HepG2 (cell line): Measurements from ENCODE around the gene FAHD1. TPM values are rescaled to one million over a fixed set of nuclear protein-coding genes. Genes with fewer than 3 reads are reported as not detected.
A peak's percentile ranks its signal among the peaks of the same experiment; 100 is the strongest.

Experiments
- FIP1L1 ChIP-seq: fragments of 200-400 bp; formaldehyde crosslinking; IDR thresholded peaks from 2 replicates; pipeline ENCODE4 v1.6.1; 2018; ENCODE audit warnings: low read depth, mild to moderate bottlenecking, low read length, moderate library complexity, borderline replicate concordance; ENCODE audit not compliant: insufficient read depth
- FOXP1 ChIP-seq, 2 experiments: fragments of 450-650 bp in 1 of 2; IDR thresholded peaks; 2 replicates each; pipeline ENCODE4 v1.6.1; 2017 to 2018; ENCODE audit warnings: antibody characterized with exemption in 1 of 2
- IKZF4 ChIP-seq: sonication (generic); formaldehyde crosslinking; IDR thresholded peaks from 2 replicates; pipeline ENCODE4 v1.5.1; 2020; ENCODE audit warnings: borderline replicate concordance, mild to moderate bottlenecking, low read depth, missing genetic modification reagents; ENCODE audit errors: not compliant biosample characterization
- ISX ChIP-seq: sonication (generic); formaldehyde crosslinking; conservative IDR thresholded peaks from 2 replicates; pipeline ENCODE4 v1.5.0; 2020; ENCODE audit warnings: missing genetic modification reagents
- MXD4 ChIP-seq: IDR thresholded peaks from 2 replicates; pipeline ENCODE4 v1.6.1; 2016; ENCODE audit warnings: mild to moderate bottlenecking, missing biosample characterization, missing genetic modification reagents
- PRMT3 ChIP-seq: sonication (generic); formaldehyde crosslinking; IDR thresholded peaks from 2 replicates; pipeline ENCODE4 v1.8.1; 2022; ENCODE audit warnings: low read depth, mild to moderate bottlenecking, moderate library complexity, missing genetic modification reagents, borderline replicate concordance
- REXO4 ChIP-seq: sonication (generic); formaldehyde crosslinking; IDR thresholded peaks from 2 replicates; pipeline ENCODE4 v1.8.0; 2022; ENCODE audit warnings: missing genetic modification reagents, mild to moderate bottlenecking, borderline replicate concordance
- SALL2 ChIP-seq: sonication (generic); formaldehyde crosslinking; IDR thresholded peaks from 2 replicates; pipeline ENCODE4 v1.8.1; 2023; ENCODE audit warnings: mild to moderate bottlenecking, missing genetic modification reagents, inconsistent platforms
- YEATS2 ChIP-seq: sonication (generic); formaldehyde crosslinking; IDR thresholded peaks from 2 replicates; pipeline ENCODE4 v1.4.0; 2020; ENCODE audit warnings: missing genetic modification reagents, borderline replicate concordance
- ZFAT ChIP-seq: sonication (generic); formaldehyde crosslinking; conservative IDR thresholded peaks from 2 replicates; pipeline ENCODE4 v1.8.1; 2023; ENCODE audit warnings: missing genetic modification reagents, inconsistent platforms
- ZNF333 ChIP-seq: sonication (generic); formaldehyde crosslinking; IDR thresholded peaks from 2 replicates; pipeline ENCODE4 v1.4.0; 2020; ENCODE audit warnings: mild to moderate bottlenecking, missing genetic modification reagents, borderline replicate concordance
- ZNF44 ChIP-seq: sonication (generic); formaldehyde crosslinking; IDR thresholded peaks from 2 replicates; pipeline ENCODE4 v1.5.1; 2020; ENCODE audit warnings: mild to moderate bottlenecking, missing genetic modification reagents
- ZNF441 ChIP-seq: sonication (generic); formaldehyde crosslinking; IDR thresholded peaks from 2 replicates; pipeline ENCODE4 v1.7.0; 2021; ENCODE audit warnings: missing genetic modification reagents, borderline replicate concordance
- ZNF550 ChIP-seq: sonication (generic); formaldehyde crosslinking; IDR thresholded peaks from 2 replicates; pipeline ENCODE4 v1.4.0; 2020; ENCODE audit warnings: mild to moderate bottlenecking, missing genetic modification reagents, borderline replicate concordance
- ZNF720 ChIP-seq: sonication (generic); formaldehyde crosslinking; IDR thresholded peaks from 2 replicates; pipeline ENCODE4 v1.4.0; 2020; ENCODE audit warnings: missing genetic modification reagents
- ZSCAN22 ChIP-seq: sonication (generic); formaldehyde crosslinking; IDR thresholded peaks from 2 replicates; pipeline ENCODE4 v1.4.0; 2020; ENCODE audit warnings: mild to moderate bottlenecking, missing genetic modification reagents
- polyA plus RNA-seq, 8 experiments: library from polyadenylated mRNA; depleted of rRNA in 3 of 8; stranded (reverse) in 7 of 8; unstranded in 1 of 8; fragments of >200 nt; fragmentation: Illumina TruSeq in 4 of 8; extraction: Trizol in 4 of 8; gene quantifications; 2 replicates each; pipeline versions ENCODE4 v1.2.1 to v1.2.3, GENCODE V29; 2011 to 2016; ENCODE audit warnings: low read depth in 4 of 8, missing spikeins in 1 of 8, mixed read lengths in 1 of 8; ENCODE audit not compliant: insufficient read depth in 1 of 8
- total RNA-seq, 5 experiments: library from RNA; depleted of rRNA; stranded (reverse); fragments of >200 nt; fragmentation: Illumina TruSeq; extraction: Trizol; gene quantifications; 2 replicates each; pipeline ENCODE4 v1.2.3, GENCODE V29; 2016; ENCODE audit warnings: low read depth in 1 of 5
- TF ChIP-seq, protein P1 (sequence below): sonication (generic); formaldehyde crosslinking; IDR thresholded peaks from 2 replicates; pipeline ENCODE4 v1.5.0; 2020; ENCODE audit warnings: mild to moderate bottlenecking, low read depth, missing genetic modification reagents, borderline replicate concordance
- TF ChIP-seq, protein P2 (sequence below): sonication (generic); formaldehyde crosslinking; IDR thresholded peaks from 2 replicates; pipeline ENCODE4; 2020; ENCODE audit warnings: missing genetic modification reagents, mild to moderate bottlenecking, borderline replicate concordance
- TF ChIP-seq, protein P3 (sequence below): sonication (generic); formaldehyde crosslinking; IDR thresholded peaks from 2 replicates; pipeline ENCODE4 v1.5.0; 2020; ENCODE audit warnings: missing genetic modification reagents, mild to moderate bottlenecking, borderline replicate concordance
- TF ChIP-seq, protein P4 (sequence below): sonication (generic); formaldehyde crosslinking; IDR thresholded peaks from 2 replicates; pipeline ENCODE4 v1.8.1; 2023; ENCODE audit warnings: mild to moderate bottlenecking, moderate library complexity, missing genetic modification reagents
- TF ChIP-seq, protein P5 (sequence below): sonication (generic); formaldehyde crosslinking; IDR thresholded peaks from 2 replicates; pipeline ENCODE4 v1.9.0; 2021; ENCODE audit warnings: missing genetic modification reagents, borderline replicate concordance

FAHD1 gene
- total and polyA plus RNA-seq, 2 of the 13 experiments (the other 11 are each of a cell fraction or from before 2014, with no cell fraction given), result 39.0 to 45.3 TPM

DNA sequence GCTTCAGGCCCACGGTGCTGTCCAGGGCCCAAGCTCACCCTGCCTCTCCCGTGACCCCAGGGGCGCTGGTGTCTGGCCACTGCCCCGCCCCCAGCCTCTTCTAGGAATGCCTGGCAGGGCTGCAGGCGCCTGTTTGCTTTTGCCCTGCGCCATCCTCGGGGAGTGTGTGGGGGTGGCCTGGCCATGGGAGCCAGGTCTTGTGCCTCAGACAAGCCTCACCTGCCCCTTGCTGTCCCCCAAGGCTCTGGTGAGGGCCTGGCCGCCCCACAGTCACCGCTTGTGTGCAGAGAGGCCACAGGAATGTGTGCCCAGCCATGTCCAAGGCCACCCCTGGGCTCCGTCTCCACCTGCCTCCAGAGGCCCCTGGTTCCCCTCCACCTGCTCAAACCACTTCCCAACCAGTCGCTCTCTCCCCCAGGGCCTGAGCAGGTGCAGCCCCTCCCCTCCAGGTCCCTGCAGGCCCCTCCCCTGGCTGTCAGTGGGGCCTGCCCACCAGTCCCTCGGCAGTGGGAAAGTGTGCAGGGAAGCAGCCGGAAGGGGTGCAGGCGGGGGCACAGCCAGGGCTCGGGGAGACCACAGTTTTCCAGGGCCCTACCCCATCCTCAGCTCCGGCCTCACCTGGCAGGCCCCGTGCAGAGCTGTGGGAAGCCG is 32.7 kb upstream of the FAHD1 start (continued):
- no peak for TF ChIP-seq IKZF4 (CRISPR knock-in tag)
- TF ChIP-seq ZFAT (CRISPR knock-in tag), result no peak
- TF ChIP-seq YEATS2 (CRISPR knock-in tag), result no peak
- 0 out of 2 replicates have a peak, but pooled peaks have one; percentile 82 for TF ChIP-seq ZNF333 (CRISPR knock-in tag)
- no peak for TF ChIP-seq ISX (CRISPR knock-in tag)
- no peak for TF ChIP-seq FOXP1 (IDR thresholded peaks at IDR 0.05)
- 0 out of 2 replicates have a peak, but pooled peaks have one; percentile 14 for TF ChIP-seq FOXP1 (CRISPR knock-in tag; IDR thresholded peaks at IDR 0.05)
- TF ChIP-seq, protein P1, sequence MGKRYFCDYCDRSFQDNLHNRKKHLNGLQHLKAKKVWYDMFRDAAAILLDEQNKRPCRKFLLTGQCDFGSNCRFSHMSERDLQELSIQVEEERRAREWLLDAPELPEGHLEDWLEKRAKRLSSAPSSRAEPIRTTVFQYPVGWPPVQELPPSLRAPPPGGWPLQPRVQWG, result no peak
- TF ChIP-seq ZNF720 (CRISPR knock-in tag), result no peak
- TF ChIP-seq, protein P2, sequence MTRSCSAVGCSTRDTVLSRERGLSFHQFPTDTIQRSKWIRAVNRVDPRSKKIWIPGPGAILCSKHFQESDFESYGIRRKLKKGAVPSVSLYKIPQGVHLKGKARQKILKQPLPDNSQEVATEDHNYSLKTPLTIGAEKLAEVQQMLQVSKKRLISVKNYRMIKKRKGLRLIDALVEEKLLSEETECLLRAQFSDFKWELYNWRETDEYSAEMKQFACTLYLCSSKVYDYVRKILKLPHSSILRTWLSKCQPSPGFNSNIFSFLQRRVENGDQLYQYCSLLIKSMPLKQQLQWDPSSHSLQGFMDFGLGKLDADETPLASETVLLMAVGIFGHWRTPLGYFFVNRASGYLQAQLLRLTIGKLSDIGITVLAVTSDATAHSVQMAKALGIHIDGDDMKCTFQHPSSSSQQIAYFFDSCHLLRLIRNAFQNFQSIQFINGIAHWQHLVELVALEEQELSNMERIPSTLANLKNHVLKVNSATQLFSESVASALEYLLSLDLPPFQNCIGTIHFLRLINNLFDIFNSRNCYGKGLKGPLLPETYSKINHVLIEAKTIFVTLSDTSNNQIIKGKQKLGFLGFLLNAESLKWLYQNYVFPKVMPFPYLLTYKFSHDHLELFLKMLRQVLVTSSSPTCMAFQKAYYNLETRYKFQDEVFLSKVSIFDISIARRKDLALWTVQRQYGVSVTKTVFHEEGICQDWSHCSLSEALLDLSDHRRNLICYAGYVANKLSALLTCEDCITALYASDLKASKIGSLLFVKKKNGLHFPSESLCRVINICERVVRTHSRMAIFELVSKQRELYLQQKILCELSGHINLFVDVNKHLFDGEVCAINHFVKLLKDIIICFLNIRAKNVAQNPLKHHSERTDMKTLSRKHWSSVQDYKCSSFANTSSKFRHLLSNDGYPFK, result no peak
- no peak for TF ChIP-seq ZNF44 (CRISPR knock-in tag)
- TF ChIP-seq REXO4 (CRISPR knock-in tag), result no peak
- TF ChIP-seq ZNF550 (CRISPR knock-in tag), result no peak
- TF ChIP-seq, protein P3, sequence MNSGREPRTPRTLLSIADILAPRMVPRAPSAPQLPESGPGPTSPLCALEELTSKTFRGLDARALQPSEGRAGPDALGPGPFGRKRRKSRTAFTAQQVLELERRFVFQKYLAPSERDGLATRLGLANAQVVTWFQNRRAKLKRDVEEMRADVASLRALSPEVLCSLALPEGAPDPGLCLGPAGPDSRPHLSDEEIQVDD (CRISPR knock-in tag), result no peak
- no peak for TF ChIP-seq FIP1L1
- TF ChIP-seq, protein P4, sequence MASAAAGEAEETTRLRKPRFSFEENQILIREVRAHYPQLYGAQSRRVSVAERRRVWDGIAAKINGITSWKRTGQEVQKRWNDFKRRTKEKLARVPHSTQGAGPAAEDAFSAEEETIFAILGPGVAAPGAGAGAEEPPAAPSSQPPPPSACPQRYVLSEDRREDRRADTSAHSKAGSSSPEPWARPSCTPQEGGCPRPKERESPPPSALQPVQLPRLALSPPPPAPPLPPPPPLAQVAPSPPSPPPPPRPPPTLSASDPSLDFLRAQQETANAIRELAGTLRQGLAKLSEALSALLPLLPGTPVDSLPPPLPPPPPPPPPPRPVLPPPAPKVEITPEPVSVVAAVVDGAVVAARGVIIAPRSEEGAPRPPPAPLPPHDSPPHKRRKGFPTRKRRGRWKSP (CRISPR knock-in tag), result no peak
- no peak for TF ChIP-seq PRMT3
- peak; percentile 45; the same call in 1 of the 2 replicates for TF ChIP-seq ZNF441
- peak; percentile 59; the same call in 1 of the 2 replicates for TF ChIP-seq SALL2 (CRISPR knock-in tag)
- peak; percentile 56; the same call in 1 of the 2 replicates for TF ChIP-seq MXD4 (CRISPR knock-in tag)
- TF ChIP-seq, protein P5, sequence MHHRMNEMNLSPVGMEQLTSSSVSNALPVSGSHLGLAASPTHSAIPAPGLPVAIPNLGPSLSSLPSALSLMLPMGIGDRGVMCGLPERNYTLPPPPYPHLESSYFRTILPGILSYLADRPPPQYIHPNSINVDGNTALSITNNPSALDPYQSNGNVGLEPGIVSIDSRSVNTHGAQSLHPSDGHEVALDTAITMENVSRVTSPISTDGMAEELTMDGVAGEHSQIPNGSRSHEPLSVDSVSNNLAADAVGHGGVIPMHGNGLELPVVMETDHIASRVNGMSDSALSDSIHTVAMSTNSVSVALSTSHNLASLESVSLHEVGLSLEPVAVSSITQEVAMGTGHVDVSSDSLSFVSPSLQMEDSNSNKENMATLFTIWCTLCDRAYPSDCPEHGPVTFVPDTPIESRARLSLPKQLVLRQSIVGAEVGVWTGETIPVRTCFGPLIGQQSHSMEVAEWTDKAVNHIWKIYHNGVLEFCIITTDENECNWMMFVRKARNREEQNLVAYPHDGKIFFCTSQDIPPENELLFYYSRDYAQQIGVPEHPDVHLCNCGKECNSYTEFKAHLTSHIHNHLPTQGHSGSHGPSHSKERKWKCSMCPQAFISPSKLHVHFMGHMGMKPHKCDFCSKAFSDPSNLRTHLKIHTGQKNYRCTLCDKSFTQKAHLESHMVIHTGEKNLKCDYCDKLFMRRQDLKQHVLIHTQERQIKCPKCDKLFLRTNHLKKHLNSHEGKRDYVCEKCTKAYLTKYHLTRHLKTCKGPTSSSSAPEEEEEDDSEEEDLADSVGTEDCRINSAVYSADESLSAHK (CRISPR knock-in tag), result no peak
- no peak for TF ChIP-seq ZSCAN22 (CRISPR knock-in tag)
